ENCODE results near the gene GPA33.
A peak's percentile ranks its signal among the peaks of the same experiment; 100 is the strongest.
"Not testable (repeated sequence)": the region's sequence is repeated elsewhere in the genome, so short reads cannot be mapped to it uniquely, and the experiment has no call there.

Gene GPA33

DNA sequence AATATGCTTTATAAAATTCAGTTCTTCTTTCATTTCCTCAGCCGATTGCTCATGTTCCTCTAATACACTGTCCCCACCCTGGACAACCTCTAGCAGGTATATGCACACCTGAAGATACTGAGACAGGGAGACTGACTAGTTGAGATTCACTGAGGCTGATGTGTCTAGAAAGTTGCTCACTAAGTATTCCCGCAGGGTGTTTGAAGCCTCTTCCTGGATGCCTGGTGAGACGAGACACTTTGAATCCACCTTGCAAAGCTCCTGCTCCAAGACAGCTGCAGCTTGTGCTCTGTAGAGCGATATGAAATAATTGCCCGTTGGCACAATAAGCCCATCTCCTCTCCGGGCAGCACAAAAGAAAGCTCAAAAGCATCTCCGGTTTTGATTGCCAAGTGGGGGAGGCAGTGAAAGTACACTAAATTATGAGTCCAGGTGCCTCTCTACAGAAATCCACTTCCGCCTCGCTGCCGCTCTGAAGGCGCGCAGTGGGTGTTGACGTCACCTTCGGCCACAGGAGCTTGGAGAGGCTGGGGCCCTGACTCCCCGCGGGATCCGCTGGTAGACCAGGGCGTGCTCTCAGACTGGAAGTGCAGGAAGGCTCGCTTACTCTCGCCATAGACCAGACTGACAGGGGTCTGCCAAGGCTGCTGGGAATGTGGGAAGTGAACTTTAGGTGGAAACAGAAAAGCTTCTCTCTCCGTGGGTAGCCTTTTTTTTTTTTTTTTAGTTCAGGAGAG, 46.3 kb downstream of the GPA33 start:
- TF ChIP-seq CTCF (IDR thresholded peaks at IDR 0.05; ENCODE audit: extremely low read depth, missing control alignments): no peak
- DNase-seq (ENCODE audit: low spot score): peak; percentile 73

- TF ChIP-seq CTCF (IDR thresholded peaks at IDR 0.05; ENCODE audit: extremely low read depth, missing control alignments): no peak
- no peak for DNase-seq (ENCODE audit: low spot score)
Measured at GRCh38 chr1:167033646-167034045, 56.5 kb downstream of the GPA33 start.

GRCh38 chr1:167029553-167029952, 60.6 kb downstream of the GPA33 start:
- DNase-seq (ENCODE audit: low spot score): not testable (repeated sequence)

DNA sequence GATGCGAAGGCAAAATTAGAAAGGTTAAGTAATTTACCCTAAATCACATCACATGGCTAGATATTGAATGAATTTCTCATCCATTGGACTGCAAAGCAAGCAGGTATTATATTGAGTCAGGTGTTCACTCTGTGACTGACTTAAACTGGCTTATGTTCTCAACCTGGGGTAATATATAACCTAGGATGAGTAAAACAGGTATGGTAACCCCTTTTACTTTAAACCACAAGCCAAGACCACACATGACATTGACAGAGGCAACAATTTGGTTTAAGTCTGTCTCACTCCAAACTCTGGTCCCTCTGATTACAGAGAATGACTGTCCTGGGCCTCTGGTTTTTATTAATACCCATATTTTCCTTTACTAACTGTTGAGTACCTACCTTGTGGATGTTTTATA, 67.8 kb downstream of the GPA33 start:
- no peak for TF ChIP-seq CTCF (IDR thresholded peaks at IDR 0.05; ENCODE audit: extremely low read depth, missing control alignments)
- no peak for DNase-seq (ENCODE audit: low spot score)

- TF ChIP-seq CTCF (IDR thresholded peaks at IDR 0.05; ENCODE audit: extremely low read depth, missing control alignments): no peak
- no peak for DNase-seq (ENCODE audit: low spot score)
Measured at GRCh38 chr1:167016100-167016750, 74.0 kb downstream of the GPA33 start.

DNA sequence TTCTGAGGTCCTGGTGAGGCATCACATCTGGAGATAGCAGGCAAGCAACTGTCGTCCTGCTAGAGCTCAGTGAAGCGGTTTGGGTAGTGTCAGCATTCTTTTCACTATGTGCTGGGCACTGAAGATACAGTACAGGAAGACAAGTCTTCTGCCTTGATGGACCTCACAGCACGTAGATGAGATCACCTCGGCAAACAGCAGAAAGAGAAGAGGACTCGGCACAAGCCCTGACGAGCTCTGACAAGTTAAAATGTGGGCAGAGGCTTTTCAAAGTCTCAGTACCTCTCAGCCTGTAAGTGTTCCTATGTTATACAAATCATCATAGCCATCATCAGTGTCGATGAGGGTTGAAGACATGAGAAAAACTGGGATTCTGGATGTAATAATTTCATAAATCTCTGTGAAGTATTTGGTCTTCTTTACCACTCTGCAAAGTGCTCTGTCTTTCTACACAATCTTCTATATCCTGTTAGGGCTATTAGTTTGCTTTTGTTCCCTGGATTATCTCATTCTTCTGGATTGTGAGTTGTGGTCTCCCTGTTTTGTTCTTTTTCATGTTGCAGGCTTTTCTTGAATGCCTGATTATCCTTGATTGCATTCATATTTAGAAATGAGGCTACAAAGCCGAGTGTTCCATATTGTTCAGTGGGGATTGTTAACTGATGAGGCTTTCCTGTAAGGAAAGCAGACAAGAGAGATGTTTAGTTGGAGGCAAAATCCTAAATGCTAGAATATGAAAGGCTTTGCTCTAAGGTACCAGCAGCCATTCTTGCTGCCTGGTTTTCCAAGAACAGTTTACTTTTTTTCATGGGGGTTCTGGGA, 76.9 kb downstream of the GPA33 start:
- TF ChIP-seq CTCF (IDR thresholded peaks at IDR 0.05; ENCODE audit: extremely low read depth, missing control alignments): no peak
- DNase-seq (ENCODE audit: low spot score): no peak

GRCh38 chr1:167012570-167012969, 77.6 kb downstream of the GPA33 start:
- no peak for TF ChIP-seq CTCF (IDR thresholded peaks at IDR 0.05; ENCODE audit: extremely low read depth, missing control alignments)
- DNase-seq (ENCODE audit: low spot score): no peak
